ENCODE data around the gene U2AF2. TPM values are rescaled to one million over a fixed set of nuclear protein-coding genes. Genes with fewer than 3 reads are reported as not detected.

U2AF2 gene
- total RNA-seq, 3 donors from 2014 or later (not counting 1 experiment from before 2014, with no cell fraction given) = 304 to 322 (median 321) TPM

DNA sequence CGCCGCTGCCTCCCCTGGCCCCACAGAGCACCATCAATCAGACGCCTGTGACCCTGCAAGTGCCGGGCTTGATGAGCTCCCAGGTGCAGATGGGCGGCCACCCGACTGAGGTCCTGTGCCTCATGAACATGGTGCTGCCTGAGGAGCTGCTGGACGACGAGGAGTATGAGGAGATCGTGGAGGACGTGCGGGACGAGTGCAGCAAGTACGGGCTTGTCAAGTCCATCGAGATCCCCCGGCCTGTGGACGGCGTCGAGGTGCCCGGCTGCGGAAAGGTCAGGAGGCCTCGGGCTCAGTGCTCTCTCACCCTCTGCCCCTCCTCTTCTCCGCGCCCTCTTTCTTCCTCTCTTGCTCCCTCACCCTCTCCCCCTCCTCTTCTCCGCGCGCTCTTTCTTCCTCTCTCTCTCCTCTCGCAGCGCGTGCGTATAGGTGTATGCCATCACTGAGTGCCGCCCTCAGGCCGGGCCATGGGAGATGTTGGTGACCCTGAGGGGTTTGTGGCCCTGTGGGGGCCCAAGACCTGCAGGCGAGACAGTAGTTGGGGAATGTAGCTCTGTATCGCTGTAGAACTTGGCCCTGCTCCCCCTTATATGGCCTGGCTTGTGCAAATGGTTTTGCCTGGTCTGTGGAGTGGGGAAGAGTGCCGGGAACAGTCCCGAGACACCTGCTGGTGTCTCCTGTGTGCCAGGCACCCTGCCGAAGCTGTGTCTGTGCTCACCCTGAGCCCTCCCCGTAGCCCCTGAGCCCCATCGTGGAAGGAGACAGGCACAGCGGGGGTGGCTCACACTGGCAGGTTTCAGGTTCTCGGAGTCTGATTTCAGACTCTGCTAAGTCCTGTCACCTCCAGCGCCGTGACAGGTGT is 14.8 kb downstream of the U2AF2 start:
- Mint-ChIP-seq H3K27ac (peak overlapping the region in 1 of 2 donors; percentile 22), H3K36me3 (no peaks in the 10 kb centered on the region)
- no peak for DNase-seq

DNA sequence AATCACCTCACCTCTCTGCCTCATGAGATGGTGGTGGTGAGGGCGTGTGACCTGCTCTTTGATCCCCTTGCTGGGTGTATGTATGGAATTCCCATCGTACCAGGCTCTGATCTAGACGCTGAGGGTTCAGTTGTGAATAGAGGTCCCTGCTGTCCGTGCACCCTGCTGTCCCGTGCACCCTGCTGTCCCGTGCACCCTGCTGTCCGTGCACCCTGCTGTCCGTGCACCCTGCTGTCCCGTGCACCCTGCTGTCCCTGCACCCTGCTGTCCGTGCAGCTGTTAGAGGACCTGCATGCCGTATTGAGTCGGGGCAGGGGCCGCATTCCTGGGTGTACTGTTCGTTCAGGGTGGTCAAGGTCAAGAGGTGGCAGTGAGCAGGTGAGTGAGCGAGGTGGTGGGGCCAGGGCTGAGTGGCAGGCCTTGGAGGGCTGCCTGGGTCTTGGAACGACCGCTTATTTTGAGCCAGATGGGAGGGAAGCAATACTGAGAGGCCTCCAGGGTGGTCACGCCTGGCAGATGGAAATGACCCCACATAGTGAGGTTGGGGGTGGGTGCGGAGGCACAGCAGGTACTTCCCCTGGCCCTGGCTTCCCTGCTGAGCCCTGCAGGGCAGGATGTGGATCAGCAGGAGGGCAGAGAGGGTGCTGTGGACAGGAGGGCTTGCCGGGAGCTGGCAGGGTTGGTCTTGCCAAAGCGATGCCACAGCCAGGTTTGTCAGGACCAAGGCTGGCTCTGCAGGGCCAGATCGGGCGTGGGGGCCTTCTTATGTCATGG is 15.6 kb downstream of the U2AF2 start:
- Histone ChIP-seq H3K27me3 (ENCODE audit: control insufficient read depth, insufficient read depth, low read length) (no peaks in the 10 kb centered on the region), H3K27ac (ENCODE audit: low read length) (no peak overlapping the region), H3K4me3 (ENCODE audit: low read length) (no peak overlapping the region), H3K4me1 (ENCODE audit: control insufficient read depth, insufficient read depth, low read length) (peaks cover 17% of the 10 kb centered on the region), H3K9me3 (ENCODE audit: control insufficient read depth, insufficient read depth, low read length) (no peaks in the 10 kb centered on the region), H3K36me3 (ENCODE audit: control insufficient read depth, insufficient read depth, low read length) (peaks cover 56% of the 10 kb centered on the region)
- Mint-ChIP-seq H3K36me3 (no peaks in the 10 kb centered on the region), H3K4me1 (peaks cover 20 to 32% of the 10 kb centered on the region in 2 donors), H3K4me3 (no peak overlapping the region), H3K27ac (peak overlapping the region; percentile 34 to 60), H3K9me3 (no peaks in the 10 kb centered on the region), H3K27me3 (ENCODE audit: low read depth in 2 of 2) (no peaks in the 10 kb centered on the region)
- ATAC-seq = no peak
- intact Hi-C loops (cut with micrococcal nuclease) = no loop called here
- 89% methylated on average over 23 of the region's 23 CpGs for WGBS (ENCODE audit: insufficient coverage)
- TF ChIP-seq, protein P1, sequence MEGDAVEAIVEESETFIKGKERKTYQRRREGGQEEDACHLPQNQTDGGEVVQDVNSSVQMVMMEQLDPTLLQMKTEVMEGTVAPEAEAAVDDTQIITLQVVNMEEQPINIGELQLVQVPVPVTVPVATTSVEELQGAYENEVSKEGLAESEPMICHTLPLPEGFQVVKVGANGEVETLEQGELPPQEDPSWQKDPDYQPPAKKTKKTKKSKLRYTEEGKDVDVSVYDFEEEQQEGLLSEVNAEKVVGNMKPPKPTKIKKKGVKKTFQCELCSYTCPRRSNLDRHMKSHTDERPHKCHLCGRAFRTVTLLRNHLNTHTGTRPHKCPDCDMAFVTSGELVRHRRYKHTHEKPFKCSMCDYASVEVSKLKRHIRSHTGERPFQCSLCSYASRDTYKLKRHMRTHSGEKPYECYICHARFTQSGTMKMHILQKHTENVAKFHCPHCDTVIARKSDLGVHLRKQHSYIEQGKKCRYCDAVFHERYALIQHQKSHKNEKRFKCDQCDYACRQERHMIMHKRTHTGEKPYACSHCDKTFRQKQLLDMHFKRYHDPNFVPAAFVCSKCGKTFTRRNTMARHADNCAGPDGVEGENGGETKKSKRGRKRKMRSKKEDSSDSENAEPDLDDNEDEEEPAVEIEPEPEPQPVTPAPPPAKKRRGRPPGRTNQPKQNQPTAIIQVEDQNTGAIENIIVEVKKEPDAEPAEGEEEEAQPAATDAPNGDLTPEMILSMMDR (IDR thresholded peaks at IDR 0.05) = no peak
- DNase-seq = peak in 1 of 2 donors; percentile 47

More for the DNA sequence above, 14.8 kb downstream of the U2AF2 start:
- no peak for ATAC-seq
- Histone ChIP-seq H3K27ac (ENCODE audit: low read length) (no peak overlapping the region), H3K27me3 (ENCODE audit: control insufficient read depth, insufficient read depth, low read length) (no peaks in the 10 kb centered on the region), H3K4me1 (ENCODE audit: control insufficient read depth, insufficient read depth, low read length) (peaks cover 14% of the 10 kb centered on the region), H3K36me3 (ENCODE audit: control insufficient read depth, insufficient read depth, low read length) (peaks cover 60% of the 10 kb centered on the region), H3K9me3 (ENCODE audit: control insufficient read depth, insufficient read depth, low read length) (no peaks in the 10 kb centered on the region), H3K4me3 (ENCODE audit: low read length) (no peak overlapping the region)
- Mint-ChIP-seq H3K4me1 (peaks cover 17 to 27% of the 10 kb centered on the region in 2 donors), H3K27me3 (ENCODE audit: low read depth in 2 of 2) (no peaks in the 10 kb centered on the region), H3K9me3 (no peaks in the 10 kb centered on the region), H3K4me3 (no peak overlapping the region)
- intact Hi-C loops (cut with micrococcal nuclease) = no loop called here
- WGBS (ENCODE audit: insufficient coverage) = 91% methylated on average over 42 of the region's 43 CpGs
- TF ChIP-seq, protein P1 (IDR thresholded peaks at IDR 0.05) = no peak

DNA sequence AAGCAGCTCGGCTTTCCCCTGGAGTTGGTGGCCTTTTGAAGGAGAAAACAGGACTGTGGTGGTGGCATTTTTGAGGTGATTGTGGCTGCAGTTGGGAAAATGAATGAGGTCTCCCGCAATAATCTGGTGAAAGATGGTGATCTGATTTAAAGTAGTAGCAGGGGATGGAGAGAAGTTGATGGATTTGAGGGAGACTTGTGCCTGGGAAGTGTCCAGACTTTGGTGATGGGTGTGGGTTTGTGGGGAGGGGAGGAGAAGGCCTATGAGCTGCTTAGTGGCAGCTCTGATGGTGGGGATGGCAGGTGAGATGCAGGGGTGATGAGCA is 16.2 kb downstream of the U2AF2 start:
- H3K27ac Mint-ChIP-seq = peak overlapping the region; percentile 50 to 60
- TF ChIP-seq, protein P1 (IDR thresholded peaks at IDR 0.05) = no peak
- no peaks in the 10 kb centered on the region for H3K9me3 Mint-ChIP-seq
- DNase-seq (no peak), ATAC-seq (no peak)
- Histone ChIP-seq H3K4me1 (ENCODE audit: control insufficient read depth, insufficient read depth, low read length) (peaks cover 22% of the 10 kb centered on the region), H3K9me3 (ENCODE audit: control insufficient read depth, insufficient read depth, low read length) (no peaks in the 10 kb centered on the region), H3K4me3 (ENCODE audit: low read length) (no peak overlapping the region), H3K27ac (ENCODE audit: low read length) (no peak overlapping the region), H3K36me3 (ENCODE audit: control insufficient read depth, insufficient read depth, low read length) (peaks cover 52% of the 10 kb centered on the region), H3K27me3 (ENCODE audit: control insufficient read depth, insufficient read depth, low read length) (no peaks in the 10 kb centered on the region)
- no peaks in the 10 kb centered on the region for H3K27me3 Mint-ChIP-seq (ENCODE audit: low read depth in 2 of 2)
- intact Hi-C loops (cut with micrococcal nuclease) = no loop called here
- no peaks in the 10 kb centered on the region for H3K36me3 Mint-ChIP-seq
- H3K4me1 Mint-ChIP-seq = peaks cover 26 to 34% of the 10 kb centered on the region in 2 donors
- 79% methylated on average over 2 of the region's 2 CpGs for WGBS (ENCODE audit: insufficient coverage)
- H3K4me3 Mint-ChIP-seq = peak overlapping the region; percentile 17

Measured in natural killer cell (primary cell).